Smooth muscle cell of bladder (primary cell): ENCODE results near the gene ZNF613. TPM values are rescaled to one million over a fixed set of nuclear protein-coding genes. Genes with fewer than 3 reads are reported as not detected.

Experiments
- total RNA-seq: library from RNA; depleted of rRNA; stranded (reverse); fragments of >200 nt; gene quantifications from 2 replicates; pipeline ENCODE4 v1.2.3, GENCODE V29; 2014

ZNF613 gene
- 6.9 and 7.0 TPM in 2 replicates for total RNA-seq

DNA sequence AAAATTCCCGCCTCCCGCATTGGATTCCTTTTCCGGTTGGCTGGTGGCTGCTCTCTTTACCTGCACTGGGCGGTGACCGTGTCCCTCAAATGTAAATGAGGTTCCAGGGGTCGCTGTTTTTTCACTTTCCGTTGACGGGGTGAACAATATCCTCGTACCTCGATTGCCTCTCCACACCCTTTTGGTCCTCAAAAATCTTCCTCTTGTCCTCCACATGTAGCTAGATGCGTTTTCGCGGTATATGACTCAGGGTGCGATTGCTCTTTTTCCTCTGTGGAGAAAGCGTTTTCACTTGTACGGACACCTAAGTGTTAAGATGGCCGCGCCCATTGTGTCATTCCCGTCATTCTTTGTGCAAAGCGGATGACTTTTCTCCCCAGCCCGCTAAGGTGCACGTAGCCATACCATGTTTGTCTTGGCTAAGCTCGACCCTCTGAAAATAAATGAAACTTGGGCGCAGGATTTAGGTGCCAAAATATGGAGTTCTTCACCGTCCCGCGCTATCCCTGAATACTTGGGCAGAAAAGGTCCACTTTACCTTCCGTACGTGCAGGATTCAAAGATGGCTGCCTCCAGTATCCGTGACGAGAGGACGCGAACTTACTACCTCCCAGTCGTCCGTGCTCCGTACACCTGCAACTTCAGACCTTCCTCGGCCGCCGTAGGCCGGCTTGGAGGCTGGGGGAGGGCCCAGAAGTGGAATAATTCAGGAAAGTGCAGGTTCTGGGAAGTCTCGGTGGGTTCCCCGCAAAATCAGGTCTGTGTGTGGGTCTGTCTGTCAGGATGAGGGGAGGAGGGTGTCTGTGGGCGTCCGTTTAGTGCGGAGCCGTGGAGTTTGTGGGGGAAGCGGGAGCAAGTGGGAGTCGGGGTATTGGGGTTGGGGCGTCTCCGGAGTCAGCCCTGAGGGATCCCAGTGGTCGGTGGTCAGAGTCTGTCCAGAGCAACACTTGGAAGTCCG, at the start of gene ZNF613:
Gene ZNF613 (plus strand): TSS at position 689 of the 958 bp plus-strand sequence. CDS start 8,749 bp downstream, outside the sequence.

GRCh38 chr19:51887522-51888498, 39.5 kb upstream of the ZNF613 start, which contains the start of gene ZNF577:
Gene ZNF577, minus strand, starts transcription at chr19:51887951. Its CDS starts 7,569 bp downstream, at chr19:51880382.

DNA sequence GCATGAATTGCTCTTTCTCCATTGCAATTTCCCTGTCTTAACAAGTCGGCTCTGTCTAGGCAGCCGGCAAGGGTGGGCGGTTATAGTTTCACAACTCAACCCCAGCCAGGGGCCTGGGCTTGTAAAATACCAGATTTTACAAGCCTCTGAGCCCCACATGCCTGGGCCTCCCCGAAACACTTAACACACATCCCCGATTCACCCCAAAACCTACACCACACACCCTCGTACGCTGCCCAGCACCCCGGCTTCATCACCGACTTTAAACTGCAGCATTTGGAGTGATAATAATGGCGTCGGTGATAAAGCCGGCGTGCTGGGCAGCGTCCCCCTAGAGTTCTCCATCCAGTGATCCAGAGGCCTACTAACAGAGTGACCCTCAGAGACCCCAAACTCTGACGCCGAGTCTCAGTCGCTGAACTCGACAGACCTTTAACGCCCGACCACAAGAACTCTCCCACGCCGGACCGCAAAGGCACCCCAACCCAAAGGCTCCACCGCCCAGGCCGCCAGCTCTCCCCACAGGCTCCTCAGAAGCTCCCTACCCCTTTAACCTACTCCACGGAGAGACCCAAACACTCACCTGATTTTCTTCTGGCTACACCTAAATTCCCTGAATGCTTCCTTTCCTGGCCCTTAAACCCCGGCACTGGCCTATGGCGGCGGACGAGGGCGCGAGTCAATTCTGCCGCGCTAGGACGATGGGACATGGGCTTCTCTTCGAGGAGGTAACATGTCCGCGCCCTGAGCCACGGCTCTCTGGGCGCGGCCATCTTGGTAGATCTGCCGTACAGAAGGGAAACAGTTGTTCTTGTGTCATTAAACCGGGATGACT, 22.7 kb upstream of the ZNF613 start, which contains the start of gene ZNF649:
Gene ZNF649 (minus strand): TSS at position 687 of the 835 bp plus-strand sequence. CDS start 4,910 bp downstream, outside the sequence.

DNA sequence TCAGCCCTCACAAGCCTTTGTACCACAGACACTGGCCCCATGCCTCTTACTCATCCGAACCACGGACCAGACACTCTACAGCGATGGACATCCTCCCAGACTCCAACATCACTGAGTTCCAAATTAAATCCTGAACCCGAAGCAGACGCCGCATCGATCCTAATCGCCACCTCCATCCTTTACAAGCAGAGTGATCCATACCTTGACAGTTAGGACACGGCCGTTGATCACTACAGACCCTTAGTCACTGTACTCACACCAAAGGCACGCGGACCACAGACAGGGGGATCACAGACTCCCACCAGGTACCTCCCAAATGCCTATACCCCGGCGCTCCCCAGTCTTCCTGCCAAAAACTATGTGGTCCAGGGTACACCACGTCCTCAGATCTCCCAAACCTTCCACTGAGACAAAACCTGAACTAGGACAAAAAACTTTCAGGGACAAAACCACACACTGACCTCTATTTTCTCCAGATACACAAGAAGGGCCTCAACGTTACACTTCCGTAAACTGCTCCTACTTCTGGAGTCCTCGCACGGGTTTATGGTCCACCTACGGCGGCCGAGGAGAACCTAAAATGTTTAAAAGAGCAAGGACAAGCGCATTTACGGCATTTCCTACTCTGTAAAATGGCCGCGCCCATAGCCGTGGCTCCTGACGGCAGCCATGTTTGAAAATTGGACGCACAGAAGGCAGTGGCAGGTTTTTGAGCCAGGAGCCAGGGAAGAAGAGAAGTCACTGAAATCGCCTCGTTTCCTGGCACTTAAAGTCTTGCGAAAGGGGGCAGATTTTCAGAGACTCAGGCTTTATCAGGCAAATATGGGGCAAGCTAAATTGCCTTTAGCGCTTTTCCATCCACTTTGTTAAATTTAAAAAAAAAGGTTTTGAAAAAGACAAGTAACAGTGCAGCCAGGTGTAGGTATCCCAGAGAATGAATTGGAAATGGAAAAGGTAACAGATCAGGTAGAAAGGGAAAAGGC, 59.3 kb downstream of the ZNF613 start, which contains the start of gene ZNF350:
Gene ZNF350 (minus strand): TSS at position 532 of the 983 bp plus-strand sequence. CDS start 12,480 bp downstream, outside the sequence.

Other genes with a start within 250 kb of the ZNF613 start
- gene SPACA6, start 234.1 kb upstream of the ZNF613 start, total RNA-seq: 4.7 and 6.5 TPM in 2 replicates
- gene HAS1, start 203.5 kb upstream of the ZNF613 start, total RNA-seq: 0.43 and 1.1 TPM in 2 replicates
- gene FPR1, start 175.6 kb upstream of the ZNF613 start, total RNA-seq: 0.09 and 0.14 TPM in 2 replicates
- not detected in 2 replicates for gene FPR2, start 166.3 kb upstream of the ZNF613 start, total RNA-seq
- under 0.01 TPM in 2 replicates for gene FPR3, start 132.3 kb upstream of the ZNF613 start, total RNA-seq
- 5.3 and 10.3 TPM in 2 replicates for gene ZNF577, start 39.5 kb upstream of the ZNF613 start, total RNA-seq
- gene ZNF649, start 22.5 kb upstream of the ZNF613 start, total RNA-seq: 4.4 and 5.3 TPM in 2 replicates
- gene ZNF350, start 59.4 kb downstream of the ZNF613 start, total RNA-seq: 10.2 and 11.8 TPM in 2 replicates
- 10.8 and 11.7 TPM in 2 replicates for gene ZNF615, start 80.7 kb downstream of the ZNF613 start, total RNA-seq
- 7.8 and 8.4 TPM in 2 replicates for gene ZNF614, start 100.9 kb downstream of the ZNF613 start, total RNA-seq
- 5.8 and 9.3 TPM in 2 replicates for gene ZNF432, start 121.4 kb downstream of the ZNF613 start, total RNA-seq
- gene ZNF841, start 168.3 kb downstream of the ZNF613 start, total RNA-seq: 21.4 and 24.2 TPM in 2 replicates
- 9.4 and 12.1 TPM in 2 replicates for gene ZNF616, start 212.5 kb downstream of the ZNF613 start, total RNA-seq
- gene ZNF836, start 244.1 kb downstream of the ZNF613 start, total RNA-seq: 6.5 and 7.5 TPM in 2 replicates